ENCODE data around the gene SLC17A9. TPM values are rescaled to one million over a fixed set of nuclear protein-coding genes. Genes with fewer than 3 reads are reported as not detected.
A peak's percentile ranks its signal among the peaks of the same experiment; 100 is the strongest.

SLC17A9 gene
- total and polyA plus RNA-seq, 10 donors, result 18.8 to 95.3 (median 34.2) TPM

DNA sequence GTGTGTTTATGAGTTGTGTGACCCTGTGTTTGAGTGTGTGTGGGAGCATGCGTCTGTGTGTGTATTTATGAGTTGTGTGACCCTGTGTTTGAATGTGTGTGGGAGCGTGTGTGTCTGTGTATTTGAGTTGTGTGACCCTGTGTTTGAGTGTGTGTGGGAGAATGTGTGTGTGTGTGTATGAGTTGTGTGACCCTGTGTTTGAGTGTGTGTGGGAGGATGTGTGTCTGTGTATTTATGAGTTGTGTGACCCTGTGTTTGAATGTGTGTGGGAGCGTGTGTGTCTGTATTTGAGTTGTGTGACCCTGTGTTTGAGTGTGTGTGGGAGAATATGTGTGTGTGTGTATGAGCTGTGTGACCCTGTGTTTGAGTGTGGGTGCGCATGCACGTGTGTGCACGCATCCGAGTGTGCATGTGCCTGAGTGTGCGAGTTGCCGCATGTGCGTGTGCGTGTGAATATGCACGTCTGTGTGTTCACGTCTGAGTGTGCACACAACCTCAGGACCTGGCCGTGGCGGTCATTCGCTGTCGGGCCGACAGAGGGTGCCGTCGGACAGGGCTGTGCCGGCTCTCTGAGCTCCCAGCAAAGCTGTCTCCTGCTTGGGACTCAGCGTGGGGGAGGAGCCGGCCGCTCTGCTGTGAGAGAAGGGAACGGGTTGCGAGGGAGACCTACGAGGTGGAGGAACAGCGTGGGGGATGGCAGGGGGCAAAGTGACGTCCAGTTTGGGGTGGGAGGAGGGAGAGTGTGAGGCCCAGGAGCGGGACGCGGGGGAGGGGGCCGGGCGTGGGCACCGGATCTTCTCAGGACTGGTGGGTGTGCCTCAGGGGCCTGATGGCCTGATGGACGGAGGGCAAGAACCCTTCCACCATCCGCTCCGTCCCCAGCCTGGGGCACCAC lies 19.7 kb downstream of the SLC17A9 start:
- Histone ChIP-seq H3K9me3 (no peaks in the 10 kb centered on the region), H3K4me3 (peak overlapping the region in 6 of 8 donors; percentile 16 to 62 (median 24)), H3K36me3 (peaks cover 0 to 8% (median 0%) of the 10 kb centered on the region in 6 donors), H3K27ac (no peak overlapping the region), H3K27me3 (replicated peaks in 1 of 7) (peaks cover 0 to 76% (median 62%) of the 10 kb centered on the region in 7 donors), H3K4me1 (peaks cover 5 to 21% (median 15%) of the 10 kb centered on the region in 6 donors)
- TF ChIP-seq POLR2A (IDR thresholded peaks at IDR 0.05), result no peak
- TF ChIP-seq POLR2AphosphoS5 (IDR thresholded peaks at IDR 0.05), result peak; percentile 32 to 70 (median 59)
- peak; percentile 79 to 95 (median 88) for TF ChIP-seq CTCF (IDR thresholded peaks at IDR 0.05 in 8 of 11, conservative IDR thresholded peaks at IDR 0.05 in 3 of 11)
- 3 to 7% (median 4%) methylated on average over 30 to 38 of the region's 38 CpGs for WGBS, 5 donors
- intact Hi-C loops (cut with DNase I; ENCODE audit: low total_unique reads), result loop anchor here (2.0 kb wide), 1 partner anchor 37 kb away; no protein-coding TSS in a partner anchor
- peak; percentile 95 for DNase-seq

- Histone ChIP-seq H3K4me1 (peaks cover 5 to 30% (median 24%) of the 10 kb centered on the region in 6 donors), H3K27ac (no peak overlapping the region), H3K27me3 (replicated peaks in 1 of 7) (peaks cover 0 to 85% (median 71%) of the 10 kb centered on the region in 7 donors), H3K4me3 (peak overlapping the region in 6 of 8 donors; percentile 16 to 62 (median 24)), H3K36me3 (no peaks in the 10 kb centered on the region), H3K9me3 (no peaks in the 10 kb centered on the region)
- WGBS, 5 donors, result 15 to 24% (median 22%) methylated on average over 34 to 48 of the region's 48 CpGs
- TF ChIP-seq CTCF (IDR thresholded peaks at IDR 0.05 in 8 of 11, conservative IDR thresholded peaks at IDR 0.05 in 3 of 11), result no peak
- TF ChIP-seq POLR2A (IDR thresholded peaks at IDR 0.05), result no peak
- TF ChIP-seq POLR2AphosphoS5 (IDR thresholded peaks at IDR 0.05), result no peak
- no peak for DNase-seq
- intact Hi-C loops (cut with DNase I; ENCODE audit: low total_unique reads), result loop anchor here (2.0 kb wide), 1 partner anchor 36 kb away; no protein-coding TSS in a partner anchor
These were observed 20.6 kb downstream of the SLC17A9 start for GRCh38 chr20:62972845-62973745.

GRCh38 chr20:62975251-62975760 lies 22.8 kb downstream of the SLC17A9 start:
- H3K9me3 ChIP-seq, result no peaks in the 10 kb centered on the region
- 61 to 76% (median 71%) methylated on average over 9 to 10 of the region's 10 CpGs for WGBS, 5 donors
- no peak overlapping the region for H3K4me3 ChIP-seq
- H3K27me3 ChIP-seq (replicated peaks in 1 of 7), result peaks cover 0 to 96% (median 90%) of the 10 kb centered on the region in 7 donors
- no peak for DNase-seq
- TF ChIP-seq POLR2AphosphoS5 (IDR thresholded peaks at IDR 0.05) (no peak), POLR2A (IDR thresholded peaks at IDR 0.05) (no peak), CTCF (IDR thresholded peaks at IDR 0.05 in 8 of 11, conservative IDR thresholded peaks at IDR 0.05 in 3 of 11) (no peak)
- intact Hi-C loops (cut with DNase I; ENCODE audit: low total_unique reads), result no loop called here
- H3K36me3 ChIP-seq, result no peaks in the 10 kb centered on the region
- H3K4me1 ChIP-seq, result peaks cover 5 to 50% (median 32%) of the 10 kb centered on the region in 6 donors
- H3K27ac ChIP-seq, result no peak overlapping the region

All from spleen (tissue), 11 donors.